ENCODE results near the gene KLHL33. TPM values are rescaled to one million over a fixed set of nuclear protein-coding genes. Genes with fewer than 3 reads are reported as not detected.

The KLHL33 gene
- total and polyA plus RNA-seq, 8 donors = under 0.01 to 4.3 (median 0.06) TPM; not detected in 3

DNA sequence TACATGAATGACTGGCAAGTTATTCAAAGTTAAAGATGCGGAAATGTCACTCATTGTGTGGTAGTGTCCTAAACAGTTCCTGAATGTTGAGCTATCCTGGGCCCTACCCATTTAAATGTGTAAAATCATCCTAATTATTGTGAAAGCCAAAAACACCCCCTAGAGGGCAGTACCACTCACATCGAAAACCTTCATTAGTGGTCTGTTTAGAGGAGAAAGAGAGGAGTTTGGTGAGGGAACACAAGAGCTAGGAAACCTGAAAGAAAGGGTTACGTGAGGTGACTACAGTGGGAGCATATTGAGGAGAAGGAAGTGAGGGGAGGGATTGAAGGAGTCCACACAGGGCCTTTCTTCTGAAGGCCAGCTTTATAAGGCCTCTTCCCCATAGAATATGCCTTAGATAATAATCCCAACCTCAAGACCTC, 20.2 kb downstream of the KLHL33 start:
- peaks cover 31 to 65% (median 41%) of the 10 kb centered on the region in 4 donors for H3K4me1 ChIP-seq
- no peaks in the 10 kb centered on the region for H3K36me3 ChIP-seq
- 33 to 46% (median 43%) methylated on average over 3 of the region's 3 CpGs for WGBS, 5 donors
- intact Hi-C loops (cut with DNase I; ENCODE audit: low total_unique reads) = loop anchor here (10.0 kb wide), 1 partner anchor 59 kb away; no protein-coding TSS in a partner anchor
- H3K4me3 ChIP-seq = no peak overlapping the region
- peak in 1 of 2 donors; percentile 76 for DNase-seq
- H3K9me3 ChIP-seq = no peaks in the 10 kb centered on the region
- H3K27ac ChIP-seq = peak overlapping the region; percentile 58 to 79 (median 72)
- TF ChIP-seq POLR2AphosphoS5 (IDR thresholded peaks at IDR 0.05) (no peak), EP300 (IDR thresholded peaks at IDR 0.05) (no peak), POLR2A (IDR thresholded peaks at IDR 0.05) (no peak), CTCF (IDR thresholded peaks at IDR 0.05) (peak in 5 of 7 experiments; percentile 38 to 51 (median 46))
- H3K27me3 ChIP-seq = no peaks in the 10 kb centered on the region

- peak in 1 of 2 donors; percentile 41 for DNase-seq
- no peaks in the 10 kb centered on the region for H3K27me3 ChIP-seq
- TF ChIP-seq POLR2A (IDR thresholded peaks at IDR 0.05) (no peak), CTCF (IDR thresholded peaks at IDR 0.05) (no peak), EP300 (IDR thresholded peaks at IDR 0.05) (no peak), POLR2AphosphoS5 (IDR thresholded peaks at IDR 0.05) (no peak)
- intact Hi-C loops (cut with DNase I; ENCODE audit: low total_unique reads) = loop anchor here (10.0 kb wide), 1 partner anchor 61 kb away; no protein-coding TSS in a partner anchor
- H3K4me1 ChIP-seq = peaks cover 23 to 59% (median 35%) of the 10 kb centered on the region in 4 donors
- H3K9me3 ChIP-seq = no peaks in the 10 kb centered on the region
- H3K27ac ChIP-seq = peak overlapping the region; percentile 92 to 99 (median 96)
- H3K4me3 ChIP-seq = peak overlapping the region; percentile 64 to 95 (median 78)
- peaks cover 0 to 3% (median 1%) of the 10 kb centered on the region in 4 donors for H3K36me3 ChIP-seq
- WGBS, 5 donors = 1 to 2% (median 2%) methylated on average over 9 of the region's 9 CpGs
These were observed 22.3 kb downstream of the KLHL33 start for GRCh38 chr14:20413744-20414082.

- intact Hi-C loops (cut with DNase I; ENCODE audit: low total_unique reads) = loop anchor here (10.0 kb wide), 1 partner anchor 62 kb away; no protein-coding TSS in a partner anchor
- no peaks in the 10 kb centered on the region for H3K27me3 ChIP-seq
- peak within 1 kb of the TSS; percentile 64 to 95 (median 78) for H3K4me3 ChIP-seq
- H3K9me3 ChIP-seq = no peaks in the 10 kb centered on the region
- peak; percentile 90 to 95 for DNase-seq
- H3K27ac ChIP-seq = peak within 1 kb of the TSS; percentile 92 to 99 (median 96)
- peaks cover 19 to 53% (median 34%) of the 10 kb centered on the region in 4 donors for H3K4me1 ChIP-seq
- H3K36me3 ChIP-seq = peaks cover under 1 to 9% (median 7%) of the 10 kb centered on the region in 4 donors
- WGBS, 5 donors = 0 to 1% (median 0%) methylated on average over 29 to 43 of the region's 43 CpGs
- TF ChIP-seq POLR2A (IDR thresholded peaks at IDR 0.05) = peak in 1 of 4 donors; percentile 24
- TF ChIP-seq EP300 (IDR thresholded peaks at IDR 0.05) = no peak
- no peak for TF ChIP-seq CTCF (IDR thresholded peaks at IDR 0.05)
- TF ChIP-seq POLR2AphosphoS5 (IDR thresholded peaks at IDR 0.05) = peak; percentile 49 to 89 (median 84)
These were observed 22.9 kb downstream of the KLHL33 start, which contains the start of gene TEP1 for GRCh38 chr14:20412876-20413743. Gene TEP1 (minus strand): TSS chr14:20413501. CDS start chr14:20408439, 5,062 bp downstream.

DNA sequence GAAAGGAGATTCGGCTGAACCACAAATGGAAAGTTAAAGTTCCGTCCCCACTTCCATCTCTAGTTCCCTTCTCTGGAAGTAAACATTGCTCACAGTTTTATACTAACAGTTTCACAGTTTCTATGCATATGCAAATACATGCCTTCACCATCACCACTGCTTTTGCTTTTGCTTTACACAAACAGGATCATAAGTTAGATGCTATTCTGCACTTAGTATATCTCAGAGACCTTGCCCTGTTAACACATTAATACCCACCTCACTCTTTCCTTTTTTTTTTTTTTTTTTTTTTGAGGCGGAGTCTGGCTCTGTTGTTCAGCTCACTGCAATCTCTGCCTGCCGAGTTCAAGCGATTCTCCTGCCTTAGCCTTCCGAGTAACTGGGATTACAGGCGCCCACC, 23.6 kb downstream of the KLHL33 start:
- no peaks in the 10 kb centered on the region for H3K27me3 ChIP-seq
- peaks cover 7 to 16% (median 14%) of the 10 kb centered on the region in 4 donors for H3K36me3 ChIP-seq
- peak overlapping the region; percentile 64 to 95 (median 78) for H3K4me3 ChIP-seq
- intact Hi-C loops (cut with DNase I; ENCODE audit: low total_unique reads) = loop anchor here (10.0 kb wide), 1 partner anchor 62 kb away; no protein-coding TSS in a partner anchor
- peak overlapping the region; percentile 92 to 99 (median 96) for H3K27ac ChIP-seq
- H3K4me1 ChIP-seq = peaks cover 12 to 53% (median 34%) of the 10 kb centered on the region in 4 donors
- WGBS, 5 donors = 1 to 3% (median 1%) methylated on average over 7 of the region's 7 CpGs
- DNase-seq = peak in 1 of 2 donors; percentile 48
- H3K9me3 ChIP-seq = no peaks in the 10 kb centered on the region
- TF ChIP-seq POLR2AphosphoS5 (IDR thresholded peaks at IDR 0.05) (peak in 1 of 3 donors; percentile 12), CTCF (IDR thresholded peaks at IDR 0.05) (no peak), EP300 (IDR thresholded peaks at IDR 0.05) (no peak)

All from stomach (tissue), 9 donors.